CD4-positive, alpha-beta T cell treated with Interleukin-1 beta for 1 hour (primary cell): ENCODE data around the gene SCUBE1.

Experiments
- DNase-seq, 2 donors: peaks; one replicate each; pipeline ENCODE4 v3.0.0-alpha.2; 2020 to 2022

SCUBE1 gene

DNA sequence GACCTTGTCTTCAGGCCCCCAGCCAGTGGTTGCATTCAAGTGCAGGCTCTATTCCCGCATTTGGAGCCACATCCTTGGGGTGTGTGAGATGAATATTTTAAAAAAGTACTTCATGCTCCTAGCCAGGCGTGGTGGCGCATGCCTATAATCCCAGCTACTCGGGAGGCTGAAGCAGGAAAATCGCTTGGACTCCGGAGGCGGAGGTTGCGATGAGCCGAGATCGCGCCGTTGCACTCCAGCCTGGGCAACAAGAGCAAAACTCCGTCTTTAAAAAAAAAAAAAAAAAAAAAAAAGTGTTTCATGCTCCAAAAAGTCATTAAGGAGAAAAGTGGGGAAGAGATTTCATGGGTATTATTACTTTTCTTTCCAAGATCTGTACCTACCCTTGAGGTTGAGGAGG, 18.0 kb downstream of the SCUBE1 start:
- no peak for DNase-seq

GRCh38 chr22:43320943-43321900, 21.9 kb downstream of the SCUBE1 start:
- DNase-seq, result peak in 1 of 2 donors; percentile 10

GRCh38 chr22:43319661-43320486, 23.3 kb downstream of the SCUBE1 start:
- no peak for DNase-seq

GRCh38 chr22:43317239-43317638, 25.9 kb downstream of the SCUBE1 start:
- DNase-seq, result no peak

DNA sequence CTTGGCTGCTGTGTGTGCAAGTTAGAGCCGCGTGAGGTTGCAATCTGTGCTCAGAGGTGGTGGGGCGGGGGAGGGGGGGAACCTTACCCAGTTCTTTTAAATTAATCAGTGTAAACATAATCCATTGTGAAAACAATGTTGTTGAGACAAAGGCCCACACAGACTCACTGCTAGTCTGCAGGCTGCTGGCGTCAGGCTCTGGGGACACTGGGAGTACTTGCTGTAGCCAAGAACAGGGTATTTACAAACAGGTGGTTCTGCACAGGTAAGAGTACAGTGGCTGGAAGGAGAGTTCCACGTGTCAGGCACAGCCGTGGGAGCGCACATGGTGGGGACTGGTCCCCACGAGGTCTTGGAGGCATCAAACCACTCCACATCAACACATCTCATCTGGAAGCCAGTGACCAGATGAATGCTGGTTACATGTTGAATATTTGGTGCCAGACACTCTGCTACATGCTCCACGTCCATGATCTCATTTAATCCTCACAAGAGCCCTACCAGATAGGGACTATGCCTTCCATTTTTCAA, 27.4 kb downstream of the SCUBE1 start:
- no peak for DNase-seq

DNA sequence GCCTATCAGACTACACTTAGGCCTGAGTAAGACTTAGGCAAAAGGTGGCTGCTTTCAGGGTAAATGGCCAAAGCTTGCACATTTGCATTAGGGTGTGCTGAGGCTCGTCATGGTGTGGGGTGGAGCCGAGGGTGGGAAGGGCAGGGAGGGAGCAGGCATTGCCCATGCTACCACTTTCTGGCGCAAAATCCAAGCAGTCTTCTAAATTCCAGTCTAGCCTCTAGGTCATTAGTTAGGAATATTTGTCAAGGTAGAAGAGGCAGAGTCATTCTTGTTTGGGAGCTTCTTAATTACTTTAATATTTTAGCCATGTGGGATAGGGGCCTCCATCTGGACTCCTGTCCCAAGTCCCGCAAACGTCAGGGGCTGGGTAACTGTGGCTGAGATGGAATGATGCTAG, 28.6 kb downstream of the SCUBE1 start:
- DNase-seq, result no peak

DNA sequence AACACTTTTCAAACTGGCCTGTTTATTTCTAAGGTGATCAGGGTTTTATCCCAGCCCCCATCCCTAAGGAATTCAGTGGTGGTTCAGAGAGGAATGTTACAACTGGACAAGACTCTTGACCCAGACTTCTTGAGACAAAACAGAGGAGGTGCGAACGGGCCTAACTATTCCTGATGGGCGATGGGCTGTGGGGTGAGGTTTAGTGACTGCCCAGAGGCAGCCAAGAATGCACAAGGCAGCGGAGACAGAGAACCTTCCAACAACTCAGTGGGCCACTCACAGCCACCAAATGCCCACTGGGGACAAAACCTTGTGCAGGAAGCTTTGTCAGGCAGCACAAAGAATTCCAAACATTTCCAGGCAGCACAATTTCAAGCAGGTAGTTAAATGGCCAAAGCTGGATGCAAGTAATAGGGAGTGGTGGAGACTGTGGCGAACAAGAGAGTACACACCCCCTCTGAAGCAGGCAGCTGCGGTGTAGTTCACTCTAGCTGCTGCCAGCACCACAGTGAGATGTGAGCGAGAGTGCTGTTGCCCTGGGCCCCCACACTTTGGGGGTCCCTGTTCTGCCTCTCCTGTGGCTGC, 29.2 kb downstream of the SCUBE1 start:
- DNase-seq, result no peak

DNA sequence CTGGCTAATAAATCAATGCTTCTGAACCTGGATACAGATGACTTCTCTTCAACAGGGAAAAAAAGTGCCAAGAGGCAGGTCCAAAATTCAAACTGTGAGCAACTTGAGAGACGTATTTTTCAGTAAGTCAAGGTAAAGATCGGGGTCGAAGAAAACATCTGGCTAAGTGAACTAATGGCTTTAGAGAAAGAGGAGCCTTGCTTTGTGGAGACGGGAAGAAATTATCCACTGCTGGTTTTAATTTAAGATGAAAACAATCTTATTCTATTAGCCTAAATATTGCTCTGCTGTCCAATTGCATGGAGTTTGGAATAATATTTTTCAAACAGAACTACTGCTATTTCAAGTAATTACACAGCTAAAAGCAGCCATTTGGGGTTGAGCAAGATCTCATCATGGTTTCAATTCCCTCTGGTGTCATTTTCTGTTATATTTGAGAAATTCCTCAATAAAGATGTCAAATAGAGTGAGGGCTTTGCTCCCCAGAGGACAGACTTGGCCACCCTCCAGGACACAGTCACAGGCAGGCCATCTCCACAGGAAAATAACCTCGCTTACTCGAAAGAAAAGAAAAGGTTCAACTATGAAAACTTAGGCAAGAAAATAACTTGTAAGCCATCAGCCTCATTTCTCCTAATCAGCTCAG, 29.8 kb downstream of the SCUBE1 start:
- no peak for DNase-seq

GRCh38 chr22:43312608-43313007, 30.6 kb downstream of the SCUBE1 start:
- DNase-seq, result no peak

DNA sequence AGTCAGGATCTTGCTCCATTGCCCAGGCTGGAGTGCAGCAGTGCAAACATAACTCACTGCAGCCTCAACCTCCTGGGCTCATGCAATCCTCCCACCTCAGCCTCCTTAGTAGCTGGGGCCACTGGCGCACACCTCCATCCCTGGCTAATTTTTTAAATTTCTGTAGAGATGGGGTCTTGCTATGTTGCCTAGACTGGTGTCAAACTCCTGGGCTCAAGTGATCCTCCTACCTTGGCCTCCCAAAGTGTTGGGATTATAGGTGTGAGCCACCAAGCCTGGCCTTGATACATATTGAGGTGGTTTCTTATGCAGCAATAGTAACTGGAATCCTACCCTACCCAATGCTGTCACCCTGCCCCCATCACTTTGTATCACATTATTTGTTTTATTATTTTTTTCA, 32.4 kb downstream of the SCUBE1 start:
- no peak for DNase-seq

DNA sequence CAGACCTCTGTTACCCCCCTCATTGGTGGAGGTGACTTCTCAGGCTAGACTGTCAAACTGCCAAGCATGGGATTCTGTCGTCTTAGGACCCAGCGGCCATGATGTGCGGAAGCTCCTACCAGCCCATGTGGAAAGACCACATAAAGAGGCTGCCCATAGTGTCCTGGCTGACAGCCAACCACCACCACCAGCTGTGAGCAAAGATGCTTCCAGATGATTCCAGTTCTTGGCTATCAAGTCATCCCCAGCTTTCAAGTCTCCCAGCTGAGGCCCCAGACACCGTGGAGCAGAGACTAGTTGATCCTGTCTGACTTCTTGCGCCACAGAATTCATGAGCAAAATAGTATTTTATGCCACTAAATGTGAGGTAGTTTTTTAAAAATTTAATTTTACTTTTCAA, 32.9 kb downstream of the SCUBE1 start:
- no peak for DNase-seq

DNA sequence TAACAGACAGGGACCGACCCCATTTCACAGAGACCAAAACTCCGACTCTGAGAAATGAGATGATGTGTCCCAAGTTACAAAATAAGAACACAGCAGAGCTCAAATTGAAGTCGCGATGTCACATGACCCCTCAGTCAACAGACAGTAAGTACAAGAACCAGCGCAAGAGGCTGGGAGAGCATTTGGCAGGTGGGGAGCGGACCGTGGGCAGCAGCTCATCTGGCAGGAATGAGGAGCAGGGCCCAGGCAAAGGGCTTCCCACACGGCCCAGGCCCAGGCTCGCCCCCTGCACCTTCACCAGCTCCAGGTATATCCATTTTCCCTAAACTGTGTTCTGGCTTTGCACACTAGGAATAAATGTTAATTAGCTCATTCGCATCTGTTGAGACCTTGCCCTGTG, 34.3 kb downstream of the SCUBE1 start:
- no peak for DNase-seq

DNA sequence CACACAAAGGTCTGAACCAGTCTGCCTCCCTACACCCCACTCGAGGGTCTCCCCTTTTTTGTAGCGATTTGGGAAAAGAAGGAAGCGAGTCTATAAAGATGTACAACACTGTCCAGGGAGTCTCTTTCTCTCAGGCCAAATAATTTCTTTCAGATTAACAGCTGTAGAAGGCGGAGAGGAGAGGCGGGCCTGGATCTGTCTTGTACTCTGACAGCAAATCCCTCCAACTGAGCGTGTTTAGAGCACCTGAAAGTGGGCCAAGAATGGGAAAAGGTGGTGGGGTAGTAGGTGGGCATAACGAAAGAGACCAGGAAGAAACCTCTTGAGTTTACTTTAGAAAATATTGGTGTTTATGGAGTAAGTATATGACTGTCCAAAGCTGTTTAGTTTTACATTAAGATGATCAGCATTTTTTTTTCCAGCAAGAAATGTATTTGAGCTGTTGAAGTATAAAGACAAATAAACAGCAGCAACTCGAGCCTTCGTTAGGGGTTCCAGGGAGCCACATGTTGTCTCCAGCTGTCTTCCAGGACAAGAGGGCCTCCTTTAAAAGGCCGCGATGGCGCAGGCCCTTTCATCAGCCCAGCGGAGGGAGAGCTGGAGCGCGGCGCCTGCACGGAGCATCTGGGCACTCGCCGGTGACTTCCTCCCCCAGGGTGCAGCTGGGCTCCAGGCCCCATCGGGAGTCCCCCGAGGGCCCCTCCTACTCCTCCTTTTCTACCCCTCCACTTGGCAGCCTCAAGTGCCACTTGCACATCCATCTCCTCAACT, 34.9 kb downstream of the SCUBE1 start:
- DNase-seq, result no peak

GRCh38 chr22:43305806-43306205, 37.4 kb downstream of the SCUBE1 start:
- no peak for DNase-seq

GRCh38 chr22:43304831-43305590, 38.2 kb downstream of the SCUBE1 start:
- DNase-seq, result no peak

- no peak for DNase-seq
Measured at GRCh38 chr22:43303751-43304150, 39.4 kb downstream of the SCUBE1 start.

GRCh38 chr22:43303166-43303565, 40.0 kb downstream of the SCUBE1 start:
- DNase-seq, result no peak

DNA sequence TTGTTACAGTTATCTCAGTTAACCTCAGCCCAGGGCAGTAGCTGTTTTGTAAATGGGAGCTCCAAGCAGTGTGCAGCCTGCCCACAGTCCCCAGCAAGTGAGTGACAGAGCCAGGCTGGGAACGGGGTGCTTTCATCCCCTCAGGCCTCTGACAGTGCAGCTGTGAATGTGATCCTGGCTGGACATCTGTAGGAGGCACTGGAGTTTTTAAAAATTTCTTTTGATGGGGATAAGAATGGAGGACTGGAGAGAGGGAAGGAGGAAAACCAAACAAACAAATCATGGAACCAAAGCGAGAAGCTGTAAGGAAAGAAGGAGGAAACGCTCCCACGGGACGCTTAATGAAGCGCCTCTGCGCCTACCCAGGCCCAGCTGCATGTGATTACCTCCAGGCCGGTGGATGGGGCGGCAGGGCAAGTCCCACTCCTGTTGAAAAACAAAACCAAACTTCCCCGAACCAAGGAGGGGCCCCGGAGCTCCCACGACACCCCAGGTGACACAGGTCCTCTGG, 40.6 kb downstream of the SCUBE1 start:
- DNase-seq, result no peak

DNA sequence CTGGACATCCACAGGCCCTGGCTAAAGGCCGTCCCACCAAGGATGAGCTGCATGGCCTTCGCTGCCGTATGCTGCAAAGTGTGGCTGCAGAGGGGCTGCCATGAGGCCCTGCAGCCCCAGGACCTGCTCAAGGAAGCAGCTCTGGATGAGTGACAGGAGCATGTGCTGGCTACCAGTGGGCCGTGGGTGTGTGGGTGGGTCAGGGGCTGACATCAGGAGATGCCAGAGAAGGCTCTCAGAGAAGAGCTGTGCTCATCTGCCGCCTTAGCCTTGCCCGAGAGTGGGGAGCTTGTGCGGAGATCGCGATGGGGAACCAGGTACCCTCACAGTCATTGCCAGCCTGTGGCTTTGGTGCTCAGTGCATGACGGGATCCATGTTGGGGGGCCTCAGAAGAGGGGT, 41.3 kb downstream of the SCUBE1 start:
- DNase-seq, result no peak

DNA sequence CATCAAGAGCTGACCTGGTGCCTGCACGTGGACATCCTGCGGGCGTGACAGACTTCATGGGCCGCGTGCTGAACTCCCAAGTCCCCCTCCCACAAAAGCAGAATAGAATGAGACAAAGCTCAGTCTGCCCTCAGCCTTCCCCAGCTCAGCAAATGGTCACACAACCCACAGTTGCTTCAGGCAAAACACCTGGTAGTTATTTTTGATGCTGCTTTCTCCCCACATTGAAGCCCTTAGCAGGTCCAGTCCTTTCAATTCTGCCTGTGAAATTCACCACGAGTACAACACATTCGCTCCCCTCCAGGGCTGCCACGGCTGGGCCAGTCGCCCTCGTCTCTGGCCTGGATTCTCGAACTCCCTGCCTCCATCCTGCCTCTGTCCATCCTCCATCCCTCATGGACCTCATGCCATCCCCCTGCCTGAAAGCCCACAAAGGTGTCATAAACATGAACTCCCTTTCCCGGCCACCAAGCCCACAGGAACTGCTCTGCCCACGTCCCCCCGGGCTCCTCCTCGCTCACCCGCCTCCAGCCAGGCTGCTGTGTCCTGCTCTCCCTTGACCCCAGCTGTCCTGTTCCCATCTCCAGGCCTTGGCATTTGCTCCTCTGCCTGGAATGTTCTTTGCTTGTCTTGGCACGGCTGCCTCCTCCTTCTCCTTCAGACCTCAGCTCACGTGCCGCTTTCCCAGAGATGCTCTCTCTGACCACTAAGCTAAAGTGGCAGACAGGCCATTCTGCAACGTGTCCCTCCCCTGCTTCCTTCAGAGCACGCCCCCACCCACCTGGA, 42.1 kb downstream of the SCUBE1 start:
- no peak for DNase-seq
